Measurements from ENCODE around the gene DCTN3. TPM values are rescaled to one million over a fixed set of nuclear protein-coding genes. Genes with fewer than 3 reads are reported as not detected.
"Not testable (repeated sequence)": the region's sequence is repeated elsewhere in the genome, so short reads cannot be mapped to it uniquely, and the experiment has no call there.

The DCTN3 gene
- total RNA-seq, 1 experiment from 2014 or later = 105 TPM

GRCh38 chr9:34647084-34647403 is 26.7 kb upstream of the DCTN3 start:
- DNase-seq (ENCODE audit: low read depth) = no peak

- peak; percentile 86 for DNase-seq (ENCODE audit: low read depth)
These were observed 26.2 kb upstream of the DCTN3 start, which contains the start of gene GALT for GRCh38 chr9:34646211-34647083. GALT (plus strand) TSS chr9:34646675; CDS start chr9:34646705, 30 bp downstream.

DNA sequence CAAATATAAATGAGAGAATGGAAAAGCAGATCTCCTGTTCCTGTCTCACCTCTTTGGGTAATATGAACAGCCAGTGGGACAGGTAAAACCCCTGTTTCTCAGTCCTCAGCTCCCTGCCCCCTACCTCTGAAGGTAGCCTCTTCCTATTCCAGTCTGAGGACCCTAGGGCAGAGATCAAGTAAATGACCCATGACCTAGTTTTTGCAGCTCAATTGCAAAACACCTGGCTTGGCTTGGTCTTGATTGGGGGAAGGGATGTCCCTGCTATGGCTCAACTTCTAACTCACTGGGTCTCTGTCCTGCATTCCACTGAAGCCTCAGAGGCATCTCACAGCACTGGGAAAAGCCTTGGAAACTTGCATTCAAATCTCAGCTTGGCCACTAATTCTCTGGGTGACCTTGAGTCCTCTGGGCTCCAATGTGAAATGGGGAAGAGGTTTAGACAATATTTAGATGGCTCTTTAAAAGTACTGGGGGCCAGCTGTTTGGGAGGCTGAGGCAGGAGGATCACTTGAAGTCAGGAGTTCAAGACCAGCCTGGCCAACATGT is 24.5 kb upstream of the DCTN3 start:
- DNase-seq (ENCODE audit: low read depth) = no peak

- DNase-seq (ENCODE audit: low read depth) = no peak
These were observed 22.4 kb upstream of the DCTN3 start for GRCh38 chr9:34642679-34643078.

- not testable (repeated sequence) for DNase-seq (ENCODE audit: low read depth)
These were observed 19.0 kb upstream of the DCTN3 start for GRCh38 chr9:34639322-34639721.

GRCh38 chr9:34638138-34638445 is 17.8 kb upstream of the DCTN3 start:
- no peak for DNase-seq (ENCODE audit: low read depth)

DNA sequence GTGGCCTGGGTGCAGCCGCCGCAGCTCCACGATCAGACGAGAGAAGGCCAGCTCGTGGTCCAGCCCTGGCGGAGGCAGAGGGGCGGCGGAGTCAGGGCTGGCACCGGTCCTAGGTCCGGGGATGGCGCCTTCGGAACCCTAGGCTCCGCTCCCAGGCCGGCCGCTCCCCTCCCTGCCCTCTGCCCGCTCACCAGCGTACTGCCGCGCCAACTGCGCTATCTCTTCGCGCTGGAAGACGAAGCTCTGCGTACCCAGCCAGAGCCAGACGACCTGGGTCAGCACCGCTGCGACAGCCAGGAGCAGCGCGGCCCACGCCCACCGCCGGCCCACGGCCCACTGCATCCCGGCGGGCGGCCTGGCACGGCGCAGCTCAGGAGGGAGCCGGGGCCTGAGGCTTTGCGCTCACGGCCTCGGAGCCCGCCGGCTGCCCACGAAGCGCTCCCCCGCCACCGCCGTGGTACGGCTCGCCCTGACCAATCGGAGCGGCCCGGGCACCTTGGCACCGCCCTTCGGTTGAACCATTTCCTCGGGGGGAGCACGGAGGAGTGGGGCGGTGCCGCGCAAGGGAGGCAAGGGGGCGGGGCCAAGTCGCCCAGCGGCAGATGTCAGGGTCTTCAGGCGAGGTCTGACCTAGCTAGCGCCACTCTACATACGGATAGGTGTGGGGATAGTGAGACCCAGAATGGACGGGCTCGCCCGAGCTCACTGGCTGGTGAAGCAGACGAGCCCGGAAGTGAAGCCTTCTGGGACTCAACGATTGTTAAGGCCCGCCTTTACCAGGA is 17.3 kb upstream of the DCTN3 start, which contains the start of gene SIGMAR1:
Gene SIGMAR1 (minus strand): TSS at position 432 of the 782 bp plus-strand sequence. CDS start 90 bp downstream, at position 342.
- peak; percentile 90 for DNase-seq (ENCODE audit: low read depth)

DNA sequence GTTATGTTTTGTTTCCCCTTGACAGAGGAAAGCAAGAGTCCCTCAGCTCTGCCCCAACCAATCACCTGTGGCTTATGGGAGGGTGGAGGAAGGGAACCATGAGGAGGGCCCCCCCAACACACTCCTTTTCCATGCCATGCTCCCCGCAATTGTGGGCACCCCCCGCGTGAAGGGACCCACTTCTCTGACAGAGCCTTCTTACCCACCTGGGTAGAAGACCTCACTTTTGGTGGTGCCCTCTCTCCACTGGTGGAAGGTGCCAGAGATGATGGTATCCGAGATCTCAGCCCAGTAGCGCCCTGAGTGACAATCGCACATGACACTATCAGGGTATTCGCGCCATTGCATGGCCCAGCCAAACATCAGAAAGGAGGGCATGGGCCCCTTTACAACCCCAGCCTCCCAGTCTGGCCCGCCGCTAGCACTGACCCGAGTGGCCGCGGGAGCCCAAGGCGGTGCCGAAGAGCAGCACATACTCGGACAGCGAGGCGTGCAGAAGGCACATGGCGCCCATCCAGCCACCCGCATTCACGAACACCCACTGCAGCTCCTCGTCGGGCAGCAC is 16.6 kb upstream of the DCTN3 start:
- DNase-seq (ENCODE audit: low read depth) = no peak

GRCh38 chr9:34635556-34635955 is 15.3 kb upstream of the DCTN3 start:
- DNase-seq (ENCODE audit: low read depth) = no peak

GRCh38 chr9:34634551-34635248 is 14.4 kb upstream of the DCTN3 start:
- no peak for DNase-seq (ENCODE audit: low read depth)

GRCh38 chr9:34633851-34634550 is 13.7 kb upstream of the DCTN3 start:
- DNase-seq (ENCODE audit: low read depth) = peak; percentile 48

GRCh38 chr9:34633166-34633565 is 12.9 kb upstream of the DCTN3 start:
- DNase-seq (ENCODE audit: low read depth) = no peak

DNA sequence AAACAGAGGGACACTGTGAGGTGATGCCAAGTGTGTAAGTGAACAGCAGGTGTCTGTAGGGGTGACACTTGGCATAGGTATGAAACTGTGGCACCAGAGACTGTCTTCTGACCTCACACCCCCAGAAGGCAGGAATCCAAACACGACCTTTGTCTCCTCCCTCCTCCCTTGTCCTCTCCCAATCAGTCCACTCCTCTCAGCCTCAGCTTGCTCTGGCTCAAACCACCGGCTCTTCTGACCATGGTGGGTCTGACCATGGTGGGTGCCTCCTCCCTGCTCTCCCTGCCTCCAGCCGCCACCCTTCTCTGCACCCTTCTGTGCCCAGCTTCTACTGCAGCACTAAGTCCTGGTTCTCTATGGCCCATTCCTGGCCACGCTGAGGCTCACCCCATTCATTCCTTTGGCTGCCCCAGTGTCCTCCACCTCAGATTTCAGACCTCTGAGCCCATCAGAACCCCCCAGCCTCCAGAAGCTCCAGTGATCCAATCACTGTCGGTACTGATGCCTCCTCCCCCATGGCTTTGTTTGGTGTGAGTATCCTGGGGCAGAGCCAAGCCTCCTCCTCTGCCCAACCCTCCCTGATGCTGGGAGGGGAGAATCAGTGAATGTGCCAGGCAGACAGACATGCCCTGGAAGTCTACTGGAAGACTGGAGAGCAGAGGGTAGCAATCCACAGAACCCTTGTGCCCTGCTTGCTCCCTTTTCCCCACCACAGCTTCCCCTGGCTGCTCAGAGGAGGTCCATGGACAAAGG is 10.3 kb upstream of the DCTN3 start:
- DNase-seq (ENCODE audit: low read depth) = no peak

- no peak for DNase-seq (ENCODE audit: low read depth)
These were observed 9.2 kb upstream of the DCTN3 start for GRCh38 chr9:34629491-34629808.

GRCh38 chr9:34628656-34629490 is 8.6 kb upstream of the DCTN3 start, which contains the start of gene ARID3C:
ARID3C (minus strand) TSS chr9:34629066; CDS start chr9:34628014, 1,052 bp downstream.
- DNase-seq (ENCODE audit: low read depth) = no peak

- no peak for DNase-seq (ENCODE audit: low read depth)
These were observed 7.7 kb upstream of the DCTN3 start for GRCh38 chr9:34627716-34628655.

GRCh38 chr9:34625186-34625486 is 4.8 kb upstream of the DCTN3 start:
- DNase-seq (ENCODE audit: low read depth) = no peak

DNA sequence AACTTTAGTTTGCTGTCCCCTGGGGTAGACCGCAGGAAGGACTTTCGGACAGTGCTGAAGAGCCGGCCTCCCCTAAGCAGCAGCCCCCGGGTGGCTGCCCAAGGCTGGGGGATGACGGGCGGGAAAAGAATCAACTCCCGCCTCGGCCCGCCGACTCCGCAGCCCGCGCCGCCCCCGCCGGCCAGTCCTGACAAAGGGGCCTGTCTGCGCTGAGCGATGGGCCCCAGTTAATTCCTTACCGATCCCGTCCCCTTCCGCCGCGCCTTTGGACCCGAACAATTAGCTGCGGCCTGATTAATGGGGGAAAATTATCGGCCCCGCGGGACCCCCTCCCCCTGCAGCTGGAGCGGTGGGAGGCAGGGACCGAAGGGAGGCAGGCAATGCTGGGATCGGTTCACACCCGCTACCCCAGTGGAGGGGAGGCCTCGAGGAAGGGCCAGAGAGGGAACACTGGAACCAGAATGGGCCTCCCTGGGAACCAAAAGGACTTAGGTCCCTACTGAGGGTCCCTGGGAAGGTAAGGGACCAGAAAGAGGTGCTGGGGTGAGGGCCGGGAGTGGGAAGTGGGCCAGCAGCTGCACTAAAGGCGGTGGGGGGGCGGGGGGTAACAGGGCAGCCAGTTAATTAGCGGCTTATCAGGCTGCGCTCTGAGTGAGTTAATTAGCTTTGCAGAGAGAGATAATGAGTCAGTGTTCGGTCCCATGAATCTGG is 4.3 kb upstream of the DCTN3 start:
- DNase-seq (ENCODE audit: low read depth) = no peak
